ENCODE data around the gene BICRA. TPM values are rescaled to one million over a fixed set of nuclear protein-coding genes. Genes with fewer than 3 reads are reported as not detected.
"Not testable (repeated sequence)": the region's sequence is repeated elsewhere in the genome, so short reads cannot be mapped to it uniquely, and the experiment has no call there.

The BICRA gene
- polyA plus RNA-seq, 1 of the 3 experiments (the other 2 are of a cell fraction) = 1.4 TPM

DNA sequence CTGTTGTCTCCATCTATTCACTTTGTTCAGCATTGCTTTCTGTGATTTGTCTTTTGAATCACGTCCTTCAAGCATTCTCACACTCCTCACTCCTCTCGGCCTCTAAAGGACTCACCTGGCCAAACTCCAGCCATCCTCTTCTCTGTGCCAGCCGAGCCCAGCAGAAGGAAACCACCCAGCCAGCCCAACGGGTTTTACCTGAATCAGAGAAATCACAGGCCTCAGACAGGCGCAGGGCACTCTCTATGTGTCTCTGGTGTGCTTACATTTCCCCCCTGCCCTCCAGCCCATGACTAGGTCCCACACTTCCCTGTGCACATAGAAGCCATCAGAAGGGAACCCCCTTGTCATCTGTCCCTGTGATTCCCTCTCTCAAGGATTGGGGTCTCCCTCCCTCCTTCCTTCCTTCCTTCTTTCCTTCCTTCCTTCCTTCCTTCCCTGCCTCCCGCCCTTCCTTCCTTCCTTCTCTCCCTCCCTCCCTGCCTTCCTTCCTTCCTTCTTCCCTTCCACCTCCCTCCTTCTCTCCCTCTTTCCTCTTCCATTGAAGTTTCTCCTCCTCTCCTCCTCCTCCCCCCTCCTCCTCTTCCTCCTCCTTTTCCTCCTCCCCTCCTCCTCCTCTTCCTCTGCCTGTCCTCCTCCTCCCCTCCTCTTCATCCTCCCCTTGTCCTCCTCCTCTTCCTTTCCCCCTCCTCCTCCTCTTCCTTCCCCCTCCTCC is 27.2 kb upstream of the BICRA start:
- Histone ChIP-seq H3K79me2 (ENCODE audit: insufficient read depth) (no peaks in the 10 kb centered on the region), H3K36me3 (replicated peaks in 1 of 2; ENCODE audit: control insufficient read depth in 1 of 2, insufficient read depth in 2 of 2, low read length in 1 of 2) (no peaks in the 10 kb centered on the region), H3K9me3 (no peaks in the 10 kb centered on the region), H3K4me1 (ENCODE audit: control insufficient read depth in 1 of 2, insufficient read depth in 2 of 2, low read depth in 1 of 2, low read length in 1 of 2) (no peaks in the 10 kb centered on the region), H3K4me3 (ENCODE audit: low read depth in 2 of 2, low read length in 1 of 2) (no peak overlapping the region), H3K27ac (ENCODE audit: low read depth in 2 of 2, low read length in 1 of 2) (no peak overlapping the region), H3K4me2 (0 out of 2 replicates have a peak overlapping the region, but pooled peaks have one; percentile 66), H3F3A (replicated peaks; ENCODE audit: insufficient read depth) (peaks cover 9% of the 10 kb centered on the region), H3K27me3 (ENCODE audit: insufficient read depth) (no peaks in the 10 kb centered on the region), H3K9me2 (no peaks in the 10 kb centered on the region), H4K20me1 (ENCODE audit: insufficient read depth) (no peaks in the 10 kb centered on the region), H3K9ac (no peak overlapping the region), H2AFZ (ENCODE audit: low read depth) (no peak overlapping the region)
- POLR2A ChIA-PET = no interaction called here
- CTCF ChIA-PET = no interaction called here
- WGBS (ENCODE audit: low lambda C conversion rate) = 83% methylated on average over 6 of the region's 6 CpGs
- TF ChIP-seq ELF1 (IDR thresholded peaks at IDR 0.05) = no peak
- no peak for TF ChIP-seq MEF2A (IDR thresholded peaks at IDR 0.05; ENCODE audit: borderline replicate concordance, low read depth)
- TF ChIP-seq JUND (IDR thresholded peaks at IDR 0.05) = no peak
- no peak for TF ChIP-seq MAX (IDR thresholded peaks at IDR 0.05; ENCODE audit: low read depth)
- TF ChIP-seq USF2 (IDR thresholded peaks at IDR 0.05; ENCODE audit: borderline replicate concordance, low read depth, low read length) = no peak
- no peak for DNase-seq

DNA sequence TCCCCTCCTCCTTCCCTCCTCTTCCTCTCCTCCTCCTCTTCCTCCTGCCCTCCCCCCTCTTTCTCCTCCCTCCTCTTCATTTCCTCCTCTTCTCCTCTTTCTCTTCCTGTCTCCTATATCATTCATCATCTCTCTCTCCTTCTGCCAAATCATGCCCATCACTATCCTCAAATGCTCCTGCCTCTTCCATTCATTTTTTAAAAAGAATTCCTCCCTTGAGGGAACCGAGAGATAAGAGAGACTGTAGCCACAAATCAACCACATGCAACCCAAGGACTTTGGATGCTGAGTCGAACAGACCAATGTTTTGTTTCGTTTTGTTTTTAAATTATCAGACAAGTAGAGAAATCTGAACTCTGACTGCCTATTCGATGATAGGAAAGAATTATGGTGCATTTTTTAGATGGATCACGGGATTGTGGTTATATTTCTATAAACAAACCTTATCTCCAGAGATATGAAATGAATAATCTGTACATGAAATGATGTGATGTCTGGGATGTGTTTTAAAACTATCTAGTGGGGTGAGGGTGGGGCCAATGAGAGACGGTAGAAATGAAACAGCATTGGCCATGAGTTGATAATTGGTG is 26.5 kb upstream of the BICRA start:
- DNase-seq = no peak
- ChIA-PET CTCF (interaction anchor here (1.1 kb wide), 1 partner anchor 146 kb away, joined by 4 read pairs; no protein-coding TSS in a partner anchor), POLR2A (no interaction called here)
- Histone ChIP-seq H3K4me1 (ENCODE audit: control insufficient read depth in 1 of 2, insufficient read depth in 2 of 2, low read depth in 1 of 2, low read length in 1 of 2) (no peaks in the 10 kb centered on the region), H3K36me3 (replicated peaks in 1 of 2; ENCODE audit: control insufficient read depth in 1 of 2, insufficient read depth in 2 of 2, low read length in 1 of 2) (no peaks in the 10 kb centered on the region), H3K9me3 (no peaks in the 10 kb centered on the region), H3K9ac (no peak overlapping the region), H3K4me3 (ENCODE audit: low read depth in 2 of 2, low read length in 1 of 2) (peak overlapping the region in 1 of 2 experiments; percentile 23; a peak in 1 of 4 replicates), H4K20me1 (ENCODE audit: insufficient read depth) (no peaks in the 10 kb centered on the region), H3K27ac (ENCODE audit: low read depth in 2 of 2, low read length in 1 of 2) (no peak overlapping the region; a peak in 1 of 4 replicates), H3F3A (replicated peaks; ENCODE audit: insufficient read depth) (peaks cover 9% of the 10 kb centered on the region), H3K79me2 (ENCODE audit: insufficient read depth) (no peaks in the 10 kb centered on the region), H2AFZ (ENCODE audit: low read depth) (peak overlapping the region; percentile 68; the same call in 1 of the 2 replicates), H3K9me2 (no peaks in the 10 kb centered on the region), H3K27me3 (ENCODE audit: insufficient read depth) (no peaks in the 10 kb centered on the region), H3K4me2 (peak overlapping the region; percentile 66; the same call in 1 of the 2 replicates)
- TF ChIP-seq RAD21 (IDR thresholded peaks at IDR 0.05; ENCODE audit: low read length) (no peak), TCF12 (IDR thresholded peaks at IDR 0.05) (no peak), MXI1 (IDR thresholded peaks at IDR 0.05; ENCODE audit: low read depth, low read length) (no peak)
- TF ChIP-seq, protein P1, sequence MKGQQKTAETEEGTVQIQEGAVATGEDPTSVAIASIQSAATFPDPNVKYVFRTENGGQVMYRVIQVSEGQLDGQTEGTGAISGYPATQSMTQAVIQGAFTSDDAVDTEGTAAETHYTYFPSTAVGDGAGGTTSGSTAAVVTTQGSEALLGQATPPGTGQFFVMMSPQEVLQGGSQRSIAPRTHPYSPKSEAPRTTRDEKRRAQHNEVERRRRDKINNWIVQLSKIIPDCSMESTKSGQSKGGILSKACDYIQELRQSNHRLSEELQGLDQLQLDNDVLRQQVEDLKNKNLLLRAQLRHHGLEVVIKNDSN (IDR thresholded peaks at IDR 0.05; ENCODE audit: borderline replicate concordance, low read depth) = no peak
- TF ChIP-seq, protein P2, sequence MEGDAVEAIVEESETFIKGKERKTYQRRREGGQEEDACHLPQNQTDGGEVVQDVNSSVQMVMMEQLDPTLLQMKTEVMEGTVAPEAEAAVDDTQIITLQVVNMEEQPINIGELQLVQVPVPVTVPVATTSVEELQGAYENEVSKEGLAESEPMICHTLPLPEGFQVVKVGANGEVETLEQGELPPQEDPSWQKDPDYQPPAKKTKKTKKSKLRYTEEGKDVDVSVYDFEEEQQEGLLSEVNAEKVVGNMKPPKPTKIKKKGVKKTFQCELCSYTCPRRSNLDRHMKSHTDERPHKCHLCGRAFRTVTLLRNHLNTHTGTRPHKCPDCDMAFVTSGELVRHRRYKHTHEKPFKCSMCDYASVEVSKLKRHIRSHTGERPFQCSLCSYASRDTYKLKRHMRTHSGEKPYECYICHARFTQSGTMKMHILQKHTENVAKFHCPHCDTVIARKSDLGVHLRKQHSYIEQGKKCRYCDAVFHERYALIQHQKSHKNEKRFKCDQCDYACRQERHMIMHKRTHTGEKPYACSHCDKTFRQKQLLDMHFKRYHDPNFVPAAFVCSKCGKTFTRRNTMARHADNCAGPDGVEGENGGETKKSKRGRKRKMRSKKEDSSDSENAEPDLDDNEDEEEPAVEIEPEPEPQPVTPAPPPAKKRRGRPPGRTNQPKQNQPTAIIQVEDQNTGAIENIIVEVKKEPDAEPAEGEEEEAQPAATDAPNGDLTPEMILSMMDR (IDR thresholded peaks at IDR 0.05) = no peak
- 25% methylated on average over 6 of the region's 6 CpGs for WGBS (ENCODE audit: low lambda C conversion rate)

DNA sequence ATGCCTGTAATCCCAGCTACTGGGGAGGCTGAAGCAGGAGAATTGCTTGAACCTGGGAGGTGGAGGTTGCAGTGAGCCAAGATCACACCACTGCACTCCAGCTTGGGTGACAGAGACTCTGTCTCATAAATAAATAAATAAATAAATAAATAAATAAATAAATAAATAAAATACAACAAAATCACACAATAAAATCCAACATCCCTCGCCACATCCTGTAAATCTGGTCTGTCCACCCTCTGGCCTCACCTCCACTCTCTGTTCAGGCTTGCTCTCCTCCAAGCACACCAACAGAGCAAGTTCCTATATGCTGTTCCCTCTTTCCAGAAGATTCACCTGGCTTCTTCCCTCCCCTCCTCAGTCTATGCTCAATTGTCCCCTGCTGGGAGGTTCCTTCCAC is 25.8 kb upstream of the BICRA start:
- H3F3A ChIP-seq (replicated peaks; ENCODE audit: insufficient read depth); H3K27me3 ChIP-seq (ENCODE audit: insufficient read depth); H3K27ac ChIP-seq (ENCODE audit: low read depth in 2 of 2, low read length in 1 of 2); POLR2A ChIA-PET; H3K36me3 ChIP-seq (replicated peaks in 1 of 2; ENCODE audit: control insufficient read depth in 1 of 2, insufficient read depth in 2 of 2, low read length in 1 of 2); H3K4me1 ChIP-seq (ENCODE audit: control insufficient read depth in 1 of 2, insufficient read depth in 2 of 2, low read depth in 1 of 2, low read length in 1 of 2); H2AFZ ChIP-seq (ENCODE audit: low read depth); H3K4me2 ChIP-seq; H3K9me3 ChIP-seq; DNase-seq; H3K4me3 ChIP-seq (ENCODE audit: low read depth in 2 of 2, low read length in 1 of 2); H3K9me2 ChIP-seq; H3K79me2 ChIP-seq (ENCODE audit: insufficient read depth); H3K9ac ChIP-seq; H4K20me1 ChIP-seq (ENCODE audit: insufficient read depth): not testable (repeated sequence)
- CTCF ChIA-PET = interaction anchor here (0.5 to 1.1 kb wide), 3 partner anchors 17 to 146 kb away, joined by 3 to 4 read pairs (median 3); no protein-coding TSS in a partner anchor
- 85% methylated on average over 1 of the region's 1 CpG for WGBS (ENCODE audit: low lambda C conversion rate)

Measured in SK-N-SH (cell line).